ENCODE data around the gene CHST2.
"Not testable (repeated sequence)": the region's sequence is repeated elsewhere in the genome, so short reads cannot be mapped to it uniquely, and the experiment has no call there.

CHST2 gene

GRCh38 chr3:143119009-143119914, at the start of gene CHST2:
CHST2 (plus strand) TSS chr3:143119771; CDS start chr3:143120817, 1,046 bp downstream.
- no peak for DNase-seq (ENCODE audit: low spot score)

- peak; percentile 46 for DNase-seq (ENCODE audit: low spot score)
Observed at GRCh38 chr3:143070977-143071551, 48.5 kb upstream of the CHST2 start.

- DNase-seq (ENCODE audit: low spot score) = no peak
Observed at GRCh38 chr3:143071776-143072175, 47.8 kb upstream of the CHST2 start.

GRCh38 chr3:143072298-143073020, 47.1 kb upstream of the CHST2 start:
- DNase-seq (ENCODE audit: low spot score) = peak; percentile 51

GRCh38 chr3:143073541-143073940, 46.0 kb upstream of the CHST2 start:
- DNase-seq (ENCODE audit: low spot score) = not testable (repeated sequence)

GRCh38 chr3:143073983-143074382, 45.6 kb upstream of the CHST2 start:
- DNase-seq (ENCODE audit: low spot score) = not testable (repeated sequence)

GRCh38 chr3:143078883-143079282, 40.7 kb upstream of the CHST2 start:
- DNase-seq (ENCODE audit: low spot score) = no peak

- DNase-seq (ENCODE audit: low spot score) = no peak
Observed at GRCh38 chr3:143080196-143080595, 39.4 kb upstream of the CHST2 start.

GRCh38 chr3:143081365-143081764, 38.2 kb upstream of the CHST2 start:
- DNase-seq (ENCODE audit: low spot score) = no peak

GRCh38 chr3:143081844-143082778, 37.5 kb upstream of the CHST2 start:
- no peak for DNase-seq (ENCODE audit: low spot score)

- DNase-seq (ENCODE audit: low spot score) = no peak
Observed at GRCh38 chr3:143083781-143084180, 35.8 kb upstream of the CHST2 start.

GRCh38 chr3:143084856-143085731, 34.5 kb upstream of the CHST2 start:
- no peak for DNase-seq (ENCODE audit: low spot score)

GRCh38 chr3:143088835-143089234, 30.7 kb upstream of the CHST2 start:
- DNase-seq (ENCODE audit: low spot score) = no peak

GRCh38 chr3:143089965-143090364, 29.6 kb upstream of the CHST2 start:
- DNase-seq (ENCODE audit: low spot score) = no peak

- DNase-seq (ENCODE audit: low spot score) = no peak
Observed at GRCh38 chr3:143090486-143090885, 29.1 kb upstream of the CHST2 start.

- DNase-seq (ENCODE audit: low spot score) = no peak
Observed at GRCh38 chr3:143090976-143091837, 28.4 kb upstream of the CHST2 start.

- DNase-seq (ENCODE audit: low spot score) = no peak
Observed at GRCh38 chr3:143092191-143092590, 27.4 kb upstream of the CHST2 start.

GRCh38 chr3:143095813-143096212, 23.8 kb upstream of the CHST2 start:
- no peak for DNase-seq (ENCODE audit: low spot score)

- DNase-seq (ENCODE audit: low spot score) = no peak
Observed at GRCh38 chr3:143098032-143098764, 21.4 kb upstream of the CHST2 start.

All from LoVo (cell line).